AG08396 (cell line): ENCODE measurements around the gene SEC11A.
A peak's percentile ranks its signal among the peaks of the same experiment; 100 is the strongest.
"Not testable (repeated sequence)": the region's sequence is repeated elsewhere in the genome, so short reads cannot be mapped to it uniquely, and the experiment has no call there.

Experiments
- DNase-seq: peaks from one replicate; pipeline ENCODE4 v3.0.0; 2012; ENCODE audit warnings: low spot score, mixed read lengths

Gene SEC11A

DNA sequence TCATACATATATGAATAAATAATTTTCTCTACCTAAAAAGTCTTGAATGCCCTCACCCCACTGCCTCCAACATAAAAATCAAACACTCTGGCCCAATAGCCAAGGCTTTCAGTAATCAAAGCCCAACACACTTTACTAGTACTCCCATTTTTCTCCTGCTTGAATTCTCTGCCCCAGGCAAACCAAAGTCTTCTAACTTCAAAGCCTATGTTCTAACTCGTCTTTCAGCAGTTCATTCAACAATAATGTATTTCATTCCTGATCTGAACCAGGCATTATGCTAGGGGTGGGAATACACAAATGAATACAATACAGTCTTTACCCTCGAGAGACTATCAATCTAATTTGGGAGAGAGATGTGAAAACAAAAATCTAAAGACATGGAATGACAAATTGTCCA is 21.1 kb upstream of the SEC11A start:
- no peak for DNase-seq

DNA sequence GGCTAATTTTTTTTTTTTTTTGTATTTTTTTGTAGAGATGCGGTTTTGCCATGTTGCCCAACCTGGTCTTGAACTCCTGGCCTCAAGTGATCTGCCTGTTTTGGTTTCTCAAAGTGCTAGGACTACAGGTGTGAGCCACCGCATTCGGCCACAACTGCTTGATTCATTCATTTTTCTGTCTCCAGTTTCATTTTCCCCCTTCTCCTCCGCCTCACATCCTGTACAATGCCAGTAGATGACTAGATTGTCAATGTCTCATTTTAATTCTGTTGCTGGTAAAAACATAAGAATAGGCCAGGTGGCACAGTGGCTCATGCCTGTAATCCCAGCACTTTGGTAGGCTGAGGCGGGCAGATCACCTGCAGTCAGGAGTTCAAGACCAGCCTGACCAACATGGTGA is 20.4 kb upstream of the SEC11A start:
- DNase-seq, result no peak

DNA sequence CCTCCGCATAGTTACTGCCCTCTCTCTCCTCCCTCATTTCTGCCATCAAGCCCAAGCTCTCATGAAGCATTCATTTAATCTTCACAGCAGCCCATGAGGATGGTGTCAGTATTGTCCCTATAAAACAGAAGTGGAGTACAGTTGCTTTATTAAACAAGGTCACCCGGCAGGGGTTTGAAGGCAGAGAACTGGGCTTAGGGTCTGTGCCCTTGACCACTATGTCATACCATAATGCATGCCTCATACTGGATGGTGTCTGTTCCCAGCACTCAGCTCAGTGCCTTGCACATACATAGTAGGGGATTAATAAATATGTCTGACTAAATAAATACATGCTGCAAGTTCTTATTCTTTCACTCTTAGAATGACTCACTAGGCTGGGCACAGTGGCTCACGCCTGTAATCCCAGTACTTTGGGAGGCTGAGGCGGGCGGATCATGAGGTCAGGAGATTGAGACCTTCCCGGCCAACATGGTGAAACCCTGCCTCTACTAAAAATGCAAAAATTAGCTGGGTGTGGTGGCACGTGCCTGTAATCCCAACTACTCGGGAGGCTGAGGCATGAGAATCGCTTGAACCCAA is 19.6 kb upstream of the SEC11A start:
- not testable (repeated sequence) for DNase-seq

DNA sequence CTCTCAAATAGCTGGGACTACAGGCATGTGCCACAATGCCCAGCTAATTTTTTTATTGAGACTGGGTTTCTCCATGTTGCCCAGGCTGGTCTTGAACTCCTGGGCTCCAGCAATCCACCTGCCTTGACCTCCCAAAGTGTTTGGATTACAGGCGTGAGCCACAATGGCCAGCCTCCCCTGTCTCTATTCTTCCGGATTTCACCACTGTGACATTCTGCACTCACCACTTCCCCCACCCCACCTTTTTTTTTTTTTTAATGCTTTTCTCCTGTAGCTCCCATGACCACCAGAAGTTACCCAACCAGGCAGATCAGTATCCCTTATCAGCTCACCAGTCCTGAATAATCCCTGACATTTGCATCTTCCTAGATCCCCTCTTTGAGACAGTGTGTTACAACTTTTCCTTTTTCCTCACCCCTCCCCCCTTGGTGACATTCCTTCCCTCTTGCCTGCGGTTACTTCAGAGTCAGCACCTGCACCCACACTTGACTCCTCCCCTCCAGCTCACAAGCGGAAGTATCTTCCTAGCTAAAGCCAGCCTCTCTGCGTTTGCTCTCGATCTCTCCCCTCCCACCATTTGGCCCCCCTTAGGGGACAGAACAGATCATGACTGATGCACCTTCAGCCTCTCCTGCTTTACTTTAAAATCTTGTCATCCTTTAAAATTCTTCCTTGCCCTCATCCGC is 19.0 kb upstream of the SEC11A start:
- DNase-seq, result no peak

DNA sequence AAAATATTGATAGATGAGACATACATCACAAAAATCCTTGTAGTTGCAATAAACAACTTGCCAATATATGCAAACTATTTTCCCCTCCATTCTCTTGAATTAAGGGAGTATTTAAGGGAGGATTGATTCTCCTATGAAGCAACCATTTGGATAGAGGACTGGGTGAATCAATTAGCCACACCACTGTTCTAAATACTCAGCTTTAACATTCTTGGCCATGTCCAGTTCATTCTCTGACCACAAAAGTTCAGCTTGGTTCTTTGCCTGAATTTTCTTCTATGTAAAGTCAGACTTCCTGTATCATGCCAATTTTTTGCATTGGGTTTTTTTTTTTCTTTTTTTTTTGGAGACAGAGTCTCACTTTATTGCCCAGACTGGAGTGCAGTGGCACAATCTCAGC is 15.8 kb upstream of the SEC11A start:
- DNase-seq, result peak; percentile 54

DNA sequence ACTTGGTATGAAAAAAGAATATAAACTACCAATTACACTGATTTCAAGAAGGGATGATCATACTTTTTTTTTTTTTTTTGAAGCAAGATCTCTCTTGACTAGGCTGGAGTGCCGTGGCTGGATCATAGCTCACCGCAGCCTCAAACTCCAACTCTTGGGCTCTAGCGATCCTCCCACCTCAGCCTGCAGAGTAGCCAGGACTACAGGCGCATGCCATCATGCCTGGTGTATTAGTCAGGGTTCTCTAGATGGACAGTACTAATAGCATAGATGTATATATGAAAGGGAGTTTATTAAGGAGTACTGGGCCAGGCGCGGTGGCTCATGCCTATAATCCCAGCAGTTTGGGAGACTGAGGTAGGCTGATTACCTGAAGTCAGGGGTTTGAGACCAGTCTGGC is 11.5 kb upstream of the SEC11A start:
- no peak for DNase-seq

DNA sequence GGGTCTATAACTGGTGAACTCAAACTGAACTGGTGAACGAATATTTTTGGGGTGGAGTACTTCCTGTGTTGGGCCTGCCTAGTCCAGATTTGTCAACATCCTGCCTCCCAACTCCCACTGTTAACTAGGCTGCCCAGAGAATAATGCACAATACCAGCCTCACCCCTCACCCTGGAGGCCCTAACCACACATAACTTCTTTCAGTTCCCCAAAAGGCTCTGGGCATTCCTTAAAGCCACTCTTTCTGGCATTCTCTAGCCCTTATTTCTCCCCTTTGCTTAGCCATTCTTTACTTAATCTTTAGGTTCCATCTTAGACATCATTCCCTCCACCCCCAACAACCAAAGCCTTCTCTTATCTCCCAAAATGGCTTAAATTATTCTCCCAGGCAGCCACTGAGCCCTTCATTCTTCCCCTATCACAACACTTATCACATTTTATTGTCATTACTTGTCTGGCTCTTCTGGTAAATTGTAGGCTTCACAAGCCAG is 9.1 kb upstream of the SEC11A start:
- DNase-seq, result no peak

DNA sequence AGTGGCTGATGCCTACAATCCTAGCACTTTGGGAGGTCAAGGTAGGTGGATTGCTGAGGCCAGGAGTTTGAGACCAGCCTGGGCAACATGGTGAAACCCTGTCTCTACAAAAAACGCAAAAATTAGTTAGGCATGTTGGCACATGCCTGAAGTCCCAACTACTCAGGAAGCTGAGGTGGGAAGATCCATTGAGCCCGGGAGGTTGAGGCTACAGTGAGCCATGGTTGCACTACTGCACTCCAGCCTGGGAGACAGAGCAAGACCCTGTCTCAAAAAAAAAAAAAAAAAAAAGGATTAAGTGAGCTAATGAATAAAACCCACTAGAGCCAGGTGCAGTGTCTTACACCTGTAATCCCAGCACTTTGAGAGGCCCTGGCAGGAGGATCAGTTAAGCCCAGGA is 6.7 kb upstream of the SEC11A start:
- DNase-seq, result no peak

DNA sequence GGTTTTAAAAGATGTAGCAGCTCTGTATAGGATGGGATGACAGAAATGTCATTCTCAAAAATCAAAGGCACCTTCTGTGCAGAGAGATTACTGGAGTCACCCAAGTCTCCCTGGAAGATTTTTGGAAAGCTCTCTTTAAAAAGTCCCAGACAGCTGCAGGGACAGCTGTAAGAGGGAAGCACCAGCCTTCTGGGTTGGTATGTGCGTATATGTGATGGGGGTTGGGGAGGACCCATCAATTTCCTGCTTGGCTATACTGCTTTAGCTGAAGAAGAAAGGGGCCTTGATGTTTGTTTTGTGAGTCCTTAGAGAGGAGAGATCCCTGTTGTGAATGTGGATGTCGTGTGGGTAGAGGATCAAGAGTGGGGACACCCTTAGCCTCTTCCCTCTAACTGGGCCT is 5.4 kb upstream of the SEC11A start:
- DNase-seq, result no peak

DNA sequence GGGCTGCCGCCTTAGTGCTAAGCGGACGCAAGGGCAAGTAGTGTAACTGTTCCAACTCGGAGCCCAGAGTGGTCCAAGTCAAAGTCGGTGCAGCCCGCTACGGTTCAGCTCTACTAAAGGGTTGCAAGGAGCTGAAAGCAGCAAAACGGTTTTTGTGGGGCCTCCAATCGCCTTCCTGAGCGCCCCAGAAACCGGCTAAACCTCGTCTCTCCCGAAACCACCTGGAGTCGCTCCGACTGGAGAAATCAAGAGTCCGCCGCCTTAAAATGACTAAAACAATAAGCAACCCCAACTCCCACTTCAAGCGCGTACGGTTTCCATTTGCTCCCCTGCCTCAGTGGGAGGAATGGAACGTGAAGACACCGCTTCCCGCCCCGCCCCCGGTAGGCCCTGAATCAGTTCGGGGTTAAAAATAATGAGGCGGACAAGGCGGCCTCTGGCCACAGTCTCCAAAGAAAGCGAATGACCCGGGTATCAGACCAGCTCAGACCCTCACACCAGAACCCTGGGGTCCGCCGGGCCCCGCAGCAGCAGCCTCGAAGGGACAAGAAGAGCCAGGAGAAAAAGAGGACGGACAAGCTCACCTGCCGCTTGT is 401 bp downstream of the SEC11A start:
- DNase-seq, result peak; percentile 17

DNA sequence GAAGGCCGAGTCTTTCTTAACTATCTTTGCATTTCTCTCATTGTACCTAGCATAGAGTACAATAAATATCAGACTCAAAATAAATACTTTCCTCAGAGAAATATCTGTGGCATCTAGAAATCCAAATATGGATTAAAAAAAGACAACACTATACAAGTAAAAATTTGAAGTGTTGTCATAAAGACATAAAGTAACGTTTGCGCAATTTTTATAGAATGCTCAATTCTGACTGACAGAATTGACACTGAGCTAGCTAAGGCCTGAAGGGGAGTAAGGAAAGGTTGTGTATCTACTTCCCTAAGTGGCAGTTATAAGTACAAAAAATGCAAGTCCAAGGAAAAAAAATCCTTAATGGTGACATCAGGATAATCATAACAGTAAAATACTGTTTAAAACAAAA is 1.1 kb downstream of the SEC11A start:
- no peak for DNase-seq

DNA sequence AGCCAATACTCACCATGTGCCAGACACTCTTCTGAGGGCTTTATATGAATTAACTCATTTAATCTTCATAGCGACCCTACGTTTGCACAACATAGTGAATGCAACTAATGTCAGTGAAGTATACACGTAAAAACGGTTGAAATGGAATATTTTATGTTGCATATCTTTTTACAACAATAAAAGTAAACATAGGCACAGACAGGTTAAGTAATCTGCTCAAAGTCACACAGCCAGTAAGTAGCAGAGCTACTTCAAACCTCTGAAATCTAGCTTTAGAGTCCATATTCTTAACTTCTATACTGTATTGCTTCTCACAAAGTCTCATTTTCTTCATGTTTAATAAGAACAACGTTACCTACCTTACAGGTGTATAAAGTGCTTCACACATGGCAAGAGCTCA is 1.6 kb downstream of the SEC11A start:
- no peak for DNase-seq

DNA sequence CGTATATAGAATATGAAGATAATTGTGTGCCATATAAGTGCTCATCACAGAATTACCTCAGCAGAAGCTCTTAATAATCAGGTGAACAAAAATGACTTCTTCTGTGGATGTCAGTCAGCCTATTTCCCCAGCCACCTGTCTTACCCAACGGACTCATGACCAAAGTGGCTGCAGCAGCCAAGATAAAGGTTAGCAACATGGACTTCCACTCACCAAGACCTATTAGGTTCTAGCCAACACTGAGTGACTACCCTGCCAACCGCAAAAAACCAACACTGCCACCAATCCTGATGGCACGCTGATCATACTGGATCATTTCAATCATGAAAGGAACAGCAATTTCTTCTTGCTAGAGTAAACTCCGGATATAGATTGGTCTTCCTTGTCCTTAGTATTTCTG is 12.1 kb downstream of the SEC11A start:
- DNase-seq, result no peak

DNA sequence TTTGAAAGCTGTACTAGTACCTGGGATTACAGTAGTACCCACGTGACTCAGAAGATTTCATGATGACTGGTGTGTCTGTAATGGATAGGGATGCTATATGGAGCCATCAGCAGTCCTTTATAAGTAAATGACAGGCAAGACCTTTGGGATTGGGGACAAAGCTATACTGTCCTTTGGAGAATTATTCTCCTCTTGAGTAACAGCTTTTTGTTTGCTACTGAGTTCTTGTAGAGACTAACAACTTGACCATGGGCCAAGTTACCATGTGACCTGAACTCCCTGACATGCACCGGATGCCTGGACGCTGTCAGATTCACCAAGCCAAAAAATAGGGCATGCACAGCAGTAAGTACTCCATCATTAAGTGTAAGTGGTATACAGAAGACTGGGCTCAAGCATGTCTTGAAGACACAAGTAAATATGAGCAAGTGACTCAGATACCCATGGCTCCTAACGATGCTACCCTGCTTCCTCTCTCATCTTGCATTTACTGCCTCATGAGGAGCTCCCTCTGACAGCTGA is 12.9 kb downstream of the SEC11A start:
- peak; percentile 23 for DNase-seq

DNA sequence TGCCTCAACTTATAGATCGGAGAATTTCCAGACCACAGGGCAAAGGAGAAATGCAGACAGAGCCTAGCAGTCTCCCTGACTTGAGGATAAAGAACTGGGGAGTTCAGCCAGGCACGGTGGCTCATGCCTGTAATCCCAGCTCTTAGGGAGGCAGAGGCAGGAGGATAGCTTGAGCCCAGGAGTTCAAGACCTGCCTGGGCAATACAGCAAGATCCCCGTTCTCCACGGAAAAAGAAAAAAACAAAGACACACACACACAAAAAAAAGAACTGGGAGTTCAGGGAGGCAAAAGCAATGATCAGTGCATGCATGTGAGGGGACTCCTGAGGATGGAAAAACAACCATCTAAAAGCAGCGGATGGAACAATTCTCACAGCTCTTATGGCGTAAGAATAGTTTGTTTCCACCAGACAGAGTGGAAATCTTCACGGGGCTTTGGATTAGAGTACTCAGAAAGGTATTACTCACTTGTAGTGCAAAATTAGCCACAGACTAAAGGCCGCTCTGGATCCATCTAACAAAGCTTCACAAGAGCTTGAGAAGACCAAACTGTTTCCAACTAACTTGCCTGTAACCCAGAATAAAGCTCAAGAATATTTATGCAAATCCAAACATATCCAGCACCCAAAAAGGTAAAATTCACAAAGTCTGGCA is 16.3 kb downstream of the SEC11A start:
- no peak for DNase-seq

DNA sequence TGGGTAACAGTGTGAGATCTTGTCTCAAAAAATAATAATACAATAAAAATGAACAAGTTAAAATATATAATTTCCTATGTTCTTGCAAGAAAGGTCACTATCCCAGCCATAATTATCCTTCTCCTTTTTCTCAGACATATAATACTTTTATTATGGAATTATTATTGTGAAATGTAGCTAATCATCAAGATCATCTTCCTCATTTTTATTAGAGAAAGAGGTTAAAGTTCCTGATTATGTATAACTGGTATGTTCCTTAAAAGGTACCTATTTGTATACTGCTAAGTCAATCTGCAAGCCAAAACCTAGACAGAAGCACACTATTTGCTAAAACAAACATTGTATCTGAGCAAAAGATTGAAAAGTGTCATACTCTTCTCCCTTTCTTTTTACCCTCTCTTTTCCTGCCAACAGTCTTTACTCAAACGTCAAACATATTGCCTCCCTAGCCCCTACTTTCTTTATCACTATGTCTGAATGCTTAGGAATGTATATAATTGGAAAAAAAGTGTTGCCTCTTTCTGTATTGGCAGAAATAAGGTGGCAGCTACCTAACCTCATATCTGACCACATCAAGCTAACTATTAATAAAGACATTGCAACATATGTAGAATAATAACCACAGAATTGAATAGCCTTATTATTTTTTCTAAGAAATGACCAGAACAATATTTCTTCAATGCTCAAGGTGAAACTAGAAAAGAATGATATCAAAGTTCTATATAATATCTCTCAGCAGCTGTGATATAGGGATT is 18.5 kb downstream of the SEC11A start:
- no peak for DNase-seq

DNA sequence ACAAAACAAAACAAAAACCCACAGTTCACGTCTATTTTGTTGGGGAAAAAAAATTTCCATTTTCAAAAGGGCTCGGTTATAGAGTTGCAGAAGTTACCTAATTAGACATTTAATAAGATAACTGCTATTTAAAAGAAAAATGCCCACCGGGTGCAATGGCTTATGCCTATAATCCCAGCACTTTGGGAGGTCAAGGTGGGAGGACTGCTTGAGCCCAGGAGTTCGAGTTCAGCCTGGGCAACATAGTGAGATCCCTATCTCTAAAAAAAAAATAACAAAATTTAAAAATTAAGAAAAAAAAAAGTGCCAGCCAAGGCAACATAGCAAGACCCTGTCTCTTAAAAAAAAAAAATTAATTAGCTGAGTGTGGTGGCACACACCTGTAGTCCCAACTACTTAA is 19.2 kb downstream of the SEC11A start:
- DNase-seq, result no peak

DNA sequence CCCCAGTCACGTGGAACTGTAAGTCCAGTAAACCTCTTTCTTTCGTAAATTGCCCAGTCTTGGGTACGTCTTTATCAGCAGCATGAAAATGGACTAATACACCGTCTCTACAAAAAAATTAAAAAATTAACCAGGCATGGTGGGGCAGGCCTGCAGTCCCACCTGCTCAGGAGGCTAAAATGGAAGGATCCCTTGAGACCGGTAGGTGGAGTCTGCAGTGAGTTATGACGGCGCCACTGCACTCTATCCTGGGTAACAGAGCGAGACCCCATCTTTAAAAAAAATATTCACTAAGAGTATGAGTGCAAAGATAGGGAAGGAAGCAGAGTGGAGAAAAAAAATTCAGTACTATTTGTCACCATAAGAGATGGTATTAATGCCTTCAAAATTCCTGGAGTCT is 25.6 kb downstream of the SEC11A start:
- DNase-seq, result no peak

DNA sequence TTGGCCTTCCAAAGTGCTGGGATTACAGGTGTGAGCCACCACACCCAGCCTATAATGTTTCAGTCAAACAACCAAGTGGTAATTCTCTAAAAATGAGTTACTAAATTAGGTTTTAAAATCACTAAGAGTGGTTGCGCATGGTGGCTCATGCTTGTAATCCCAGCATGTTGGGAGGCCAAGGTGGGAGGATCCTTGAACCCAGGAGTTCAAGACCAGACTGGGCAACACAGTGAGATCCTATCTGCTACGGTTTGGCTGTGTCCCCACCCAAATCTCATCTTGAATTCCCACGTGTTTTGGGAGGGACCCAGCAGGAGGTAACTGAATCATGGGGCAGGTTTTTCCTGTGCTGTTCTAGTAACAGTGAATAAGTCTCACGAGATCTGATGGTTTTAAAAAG is 26.1 kb downstream of the SEC11A start:
- DNase-seq, result no peak

DNA sequence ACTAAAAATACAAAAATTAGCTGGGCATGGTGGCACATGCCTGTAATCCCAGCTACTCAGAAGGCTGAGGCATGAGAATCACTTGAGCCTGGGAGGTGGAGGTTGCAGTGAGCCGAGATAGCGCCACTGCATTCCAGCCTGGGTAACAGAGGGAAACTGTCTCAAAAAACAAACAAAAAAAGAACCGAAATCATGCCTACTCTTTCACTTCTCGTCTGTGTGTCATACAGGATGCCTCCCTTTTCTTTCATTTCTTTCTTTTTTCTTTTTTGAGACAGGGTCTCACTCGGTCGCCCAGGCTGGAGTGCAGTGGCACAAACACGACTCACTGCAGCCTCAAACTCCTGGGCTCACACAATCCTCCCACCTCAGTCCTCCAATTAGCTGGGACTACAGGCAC is 29.5 kb downstream of the SEC11A start:
- DNase-seq, result not testable (repeated sequence)

DNA sequence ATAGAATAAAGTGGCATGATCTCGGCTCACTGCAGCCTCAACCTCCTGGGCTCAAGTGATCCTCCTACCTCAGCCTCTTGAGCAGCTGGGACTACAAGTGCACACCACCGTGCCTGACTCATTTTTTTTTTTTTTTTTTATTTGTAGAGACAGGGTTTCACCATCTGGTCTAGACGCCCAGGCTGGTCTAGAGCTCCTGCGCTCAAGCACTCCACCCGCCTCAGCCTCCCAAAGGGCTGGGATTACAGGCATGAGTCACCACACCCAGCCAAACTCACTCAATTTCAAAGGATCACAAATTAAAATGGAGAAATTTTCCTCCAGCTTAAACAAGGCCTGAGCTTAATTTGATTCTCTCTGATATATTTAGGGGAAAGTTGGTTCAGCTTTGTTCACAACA is 30.6 kb downstream of the SEC11A start:
- no peak for DNase-seq

DNA sequence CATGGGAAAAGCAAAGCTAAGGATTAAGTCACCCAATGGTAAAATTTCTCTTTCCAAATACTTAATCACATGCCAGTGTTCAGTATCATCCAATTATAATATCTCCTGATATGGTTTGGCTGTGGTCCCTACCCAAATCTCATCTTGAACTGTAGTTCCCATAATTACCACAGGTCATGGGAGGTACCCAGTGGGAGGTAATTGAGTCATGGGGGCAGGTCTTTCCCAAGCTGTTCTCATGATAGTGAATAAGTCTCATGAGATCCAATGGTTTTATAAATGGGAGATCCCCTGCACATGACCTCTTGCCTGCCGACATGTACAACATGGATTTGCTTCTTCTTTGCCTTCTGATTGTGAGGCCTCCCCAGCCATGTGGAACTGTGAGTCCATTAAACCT is 31.8 kb downstream of the SEC11A start:
- no peak for DNase-seq
